OCI-LY3 (cell line): Measurements from ENCODE around the gene PLCH2.

ENCODE experiments used
- CTCF ChIP-seq: fragments of 200-600, 300-600 bp; sonication (generic); IDR thresholded peaks from 2 replicates; pipeline ENCODE4 v1.5.1; 2014; ENCODE audit warnings: antibody characterized with exemption, low read length, low read depth
- EZH2phosphoT487 ChIP-seq: fragments of 200-600 bp; shearing (Covaris generic); IDR thresholded peaks from 2 replicates; pipeline ENCODE4 v1.6.1; 2018; ENCODE audit warnings: antibody characterized with exemption, mixed run types, low read depth

DNA sequence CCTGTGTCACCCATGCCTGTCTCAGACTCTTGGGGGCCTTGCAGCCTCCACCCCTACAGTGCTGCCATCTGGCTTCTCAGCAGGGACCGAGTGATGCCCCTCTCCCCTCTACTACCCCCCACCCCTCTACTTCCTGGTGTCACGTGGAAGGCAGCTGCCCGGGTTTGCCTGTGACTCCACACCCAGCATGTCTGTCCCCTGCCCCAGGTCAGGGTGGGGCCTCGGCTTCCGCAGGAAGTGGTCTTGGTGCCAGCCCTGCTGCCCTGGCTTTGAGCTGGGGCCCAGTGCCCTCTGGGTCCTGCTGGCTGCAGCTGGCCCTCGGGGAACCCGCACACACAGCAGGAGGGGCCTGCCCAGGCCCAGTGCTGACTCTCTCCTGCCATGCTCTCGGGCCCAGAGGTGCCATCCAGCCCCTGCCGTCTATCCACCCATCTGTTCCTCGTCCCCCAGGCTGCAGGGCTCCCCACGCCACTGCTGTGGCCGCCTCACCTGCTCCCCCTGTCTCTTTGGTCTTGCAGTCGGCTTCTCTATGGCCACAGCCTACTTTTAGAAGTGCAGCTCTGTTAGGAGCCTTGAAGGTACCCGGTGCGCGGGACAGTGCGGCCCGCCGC is 24.0 kb downstream of the PLCH2 start:
- TF ChIP-seq CTCF (no peak), EZH2phosphoT487 (no peak)
